ENCODE measurements around the gene DCST2.

DNA sequence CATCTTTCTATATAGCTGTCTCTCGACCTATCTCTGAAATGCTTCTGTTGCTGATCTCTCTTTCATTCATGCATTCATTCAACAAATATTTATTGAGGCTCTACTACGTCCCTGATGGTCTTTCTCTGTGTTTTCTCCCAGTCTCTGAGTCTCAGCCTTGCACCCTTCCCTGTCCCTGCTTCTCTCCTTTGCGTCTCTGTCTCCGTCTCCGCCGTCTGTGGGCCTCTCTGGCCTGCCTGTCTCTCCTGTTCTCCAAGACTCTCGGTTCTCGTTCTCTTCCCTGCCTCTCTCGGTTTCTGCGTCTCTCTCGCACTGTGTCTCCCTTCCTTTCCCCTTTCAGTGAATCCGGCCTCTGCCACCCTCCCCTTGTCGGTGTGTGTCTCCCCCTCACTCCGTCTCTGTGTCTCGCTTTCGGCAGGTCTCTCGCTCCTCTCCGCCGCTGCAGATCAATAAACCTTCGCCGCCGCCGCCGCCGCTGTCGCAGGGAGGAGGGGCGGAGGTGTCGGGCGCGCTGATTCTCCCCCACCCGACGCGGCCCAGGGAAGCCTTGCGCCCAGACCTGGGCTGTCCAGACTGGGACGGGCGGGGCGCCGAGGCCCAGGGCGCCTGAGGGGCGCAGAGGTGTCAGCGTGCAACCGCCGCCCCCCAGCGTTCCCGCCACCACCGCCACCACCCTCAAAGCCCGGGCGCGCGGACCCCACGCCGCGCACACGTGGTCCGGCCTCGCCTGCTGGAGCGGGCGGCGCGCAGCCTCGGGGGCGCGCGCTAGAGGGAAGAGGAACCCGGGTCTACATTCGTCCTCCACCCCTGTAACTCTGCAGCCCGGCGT lies 48.1 kb upstream of the DCST2 start:
- TF ChIP-seq, protein P1, sequence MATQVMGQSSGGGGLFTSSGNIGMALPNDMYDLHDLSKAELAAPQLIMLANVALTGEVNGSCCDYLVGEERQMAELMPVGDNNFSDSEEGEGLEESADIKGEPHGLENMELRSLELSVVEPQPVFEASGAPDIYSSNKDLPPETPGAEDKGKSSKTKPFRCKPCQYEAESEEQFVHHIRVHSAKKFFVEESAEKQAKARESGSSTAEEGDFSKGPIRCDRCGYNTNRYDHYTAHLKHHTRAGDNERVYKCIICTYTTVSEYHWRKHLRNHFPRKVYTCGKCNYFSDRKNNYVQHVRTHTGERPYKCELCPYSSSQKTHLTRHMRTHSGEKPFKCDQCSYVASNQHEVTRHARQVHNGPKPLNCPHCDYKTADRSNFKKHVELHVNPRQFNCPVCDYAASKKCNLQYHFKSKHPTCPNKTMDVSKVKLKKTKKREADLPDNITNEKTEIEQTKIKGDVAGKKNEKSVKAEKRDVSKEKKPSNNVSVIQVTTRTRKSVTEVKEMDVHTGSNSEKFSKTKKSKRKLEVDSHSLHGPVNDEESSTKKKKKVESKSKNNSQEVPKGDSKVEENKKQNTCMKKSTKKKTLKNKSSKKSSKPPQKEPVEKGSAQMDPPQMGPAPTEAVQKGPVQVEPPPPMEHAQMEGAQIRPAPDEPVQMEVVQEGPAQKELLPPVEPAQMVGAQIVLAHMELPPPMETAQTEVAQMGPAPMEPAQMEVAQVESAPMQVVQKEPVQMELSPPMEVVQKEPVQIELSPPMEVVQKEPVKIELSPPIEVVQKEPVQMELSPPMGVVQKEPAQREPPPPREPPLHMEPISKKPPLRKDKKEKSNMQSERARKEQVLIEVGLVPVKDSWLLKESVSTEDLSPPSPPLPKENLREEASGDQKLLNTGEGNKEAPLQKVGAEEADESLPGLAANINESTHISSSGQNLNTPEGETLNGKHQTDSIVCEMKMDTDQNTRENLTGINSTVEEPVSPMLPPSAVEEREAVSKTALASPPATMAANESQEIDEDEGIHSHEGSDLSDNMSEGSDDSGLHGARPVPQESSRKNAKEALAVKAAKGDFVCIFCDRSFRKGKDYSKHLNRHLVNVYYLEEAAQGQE (IDR thresholded peaks at IDR 0.05): no peak
- no peak for TF ChIP-seq POLR2A (IDR thresholded peaks at IDR 0.05; ENCODE audit: low read length)
- TF ChIP-seq, protein P2, sequence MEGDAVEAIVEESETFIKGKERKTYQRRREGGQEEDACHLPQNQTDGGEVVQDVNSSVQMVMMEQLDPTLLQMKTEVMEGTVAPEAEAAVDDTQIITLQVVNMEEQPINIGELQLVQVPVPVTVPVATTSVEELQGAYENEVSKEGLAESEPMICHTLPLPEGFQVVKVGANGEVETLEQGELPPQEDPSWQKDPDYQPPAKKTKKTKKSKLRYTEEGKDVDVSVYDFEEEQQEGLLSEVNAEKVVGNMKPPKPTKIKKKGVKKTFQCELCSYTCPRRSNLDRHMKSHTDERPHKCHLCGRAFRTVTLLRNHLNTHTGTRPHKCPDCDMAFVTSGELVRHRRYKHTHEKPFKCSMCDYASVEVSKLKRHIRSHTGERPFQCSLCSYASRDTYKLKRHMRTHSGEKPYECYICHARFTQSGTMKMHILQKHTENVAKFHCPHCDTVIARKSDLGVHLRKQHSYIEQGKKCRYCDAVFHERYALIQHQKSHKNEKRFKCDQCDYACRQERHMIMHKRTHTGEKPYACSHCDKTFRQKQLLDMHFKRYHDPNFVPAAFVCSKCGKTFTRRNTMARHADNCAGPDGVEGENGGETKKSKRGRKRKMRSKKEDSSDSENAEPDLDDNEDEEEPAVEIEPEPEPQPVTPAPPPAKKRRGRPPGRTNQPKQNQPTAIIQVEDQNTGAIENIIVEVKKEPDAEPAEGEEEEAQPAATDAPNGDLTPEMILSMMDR (IDR thresholded peaks at IDR 0.05): no peak
- TF ChIP-seq RFX5 (IDR thresholded peaks at IDR 0.05): no peak
- no peak for TF ChIP-seq JUN (IDR thresholded peaks at IDR 0.05)
- TF ChIP-seq, protein P3, sequence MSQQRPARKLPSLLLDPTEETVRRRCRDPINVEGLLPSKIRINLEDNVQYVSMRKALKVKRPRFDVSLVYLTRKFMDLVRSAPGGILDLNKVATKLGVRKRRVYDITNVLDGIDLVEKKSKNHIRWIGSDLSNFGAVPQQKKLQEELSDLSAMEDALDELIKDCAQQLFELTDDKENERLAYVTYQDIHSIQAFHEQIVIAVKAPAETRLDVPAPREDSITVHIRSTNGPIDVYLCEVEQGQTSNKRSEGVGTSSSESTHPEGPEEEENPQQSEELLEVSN (IDR thresholded peaks at IDR 0.05; ENCODE audit: borderline replicate concordance, low read depth): no peak
- TF ChIP-seq, protein P4, sequence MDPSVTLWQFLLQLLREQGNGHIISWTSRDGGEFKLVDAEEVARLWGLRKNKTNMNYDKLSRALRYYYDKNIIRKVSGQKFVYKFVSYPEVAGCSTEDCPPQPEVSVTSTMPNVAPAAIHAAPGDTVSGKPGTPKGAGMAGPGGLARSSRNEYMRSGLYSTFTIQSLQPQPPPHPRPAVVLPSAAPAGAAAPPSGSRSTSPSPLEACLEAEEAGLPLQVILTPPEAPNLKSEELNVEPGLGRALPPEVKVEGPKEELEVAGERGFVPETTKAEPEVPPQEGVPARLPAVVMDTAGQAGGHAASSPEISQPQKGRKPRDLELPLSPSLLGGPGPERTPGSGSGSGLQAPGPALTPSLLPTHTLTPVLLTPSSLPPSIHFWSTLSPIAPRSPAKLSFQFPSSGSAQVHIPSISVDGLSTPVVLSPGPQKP (IDR thresholded peaks at IDR 0.05; ENCODE audit: low read depth, low read length): no peak
- TF ChIP-seq GATA3 (IDR thresholded peaks at IDR 0.05; ENCODE audit: borderline replicate concordance): no peak
- no peak for TF ChIP-seq MYC (IDR thresholded peaks at IDR 0.05; ENCODE audit: borderline replicate concordance, low read length)
- no peak for TF ChIP-seq ZC3H11A (IDR thresholded peaks at IDR 0.05)
- no peak for TF ChIP-seq EP300 (IDR thresholded peaks at IDR 0.05)
- TF ChIP-seq, protein P5, sequence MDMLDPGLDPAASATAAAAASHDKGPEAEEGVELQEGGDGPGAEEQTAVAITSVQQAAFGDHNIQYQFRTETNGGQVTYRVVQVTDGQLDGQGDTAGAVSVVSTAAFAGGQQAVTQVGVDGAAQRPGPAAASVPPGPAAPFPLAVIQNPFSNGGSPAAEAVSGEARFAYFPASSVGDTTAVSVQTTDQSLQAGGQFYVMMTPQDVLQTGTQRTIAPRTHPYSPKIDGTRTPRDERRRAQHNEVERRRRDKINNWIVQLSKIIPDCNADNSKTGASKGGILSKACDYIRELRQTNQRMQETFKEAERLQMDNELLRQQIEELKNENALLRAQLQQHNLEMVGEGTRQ (IDR thresholded peaks at IDR 0.05): no peak

All from A549 (cell line).